Measurements from ENCODE around the gene NR3C1.
"Not testable (repeated sequence)": the region's sequence is repeated elsewhere in the genome, so short reads cannot be mapped to it uniquely, and the experiment has no call there.

Gene NR3C1

GRCh38 chr5:143329843-143330242 lies 73.6 kb downstream of the NR3C1 start:
- Mint-ChIP-seq H3K36me3 (ENCODE audit: low read depth) (peaks cover 8% of the 10 kb centered on the region), H3K4me3 (no peak overlapping the region), H3K27ac (no peak overlapping the region), H3K4me1 (no peaks in the 10 kb centered on the region), H3K27me3 (ENCODE audit: low read depth) (peaks cover 3% of the 10 kb centered on the region), H3K9me3 (peaks cover 13% of the 10 kb centered on the region)
- no peak for TF ChIP-seq CTCF (IDR thresholded peaks at IDR 0.05; ENCODE audit: unreplicated experiment in 3 of 3)

DNA sequence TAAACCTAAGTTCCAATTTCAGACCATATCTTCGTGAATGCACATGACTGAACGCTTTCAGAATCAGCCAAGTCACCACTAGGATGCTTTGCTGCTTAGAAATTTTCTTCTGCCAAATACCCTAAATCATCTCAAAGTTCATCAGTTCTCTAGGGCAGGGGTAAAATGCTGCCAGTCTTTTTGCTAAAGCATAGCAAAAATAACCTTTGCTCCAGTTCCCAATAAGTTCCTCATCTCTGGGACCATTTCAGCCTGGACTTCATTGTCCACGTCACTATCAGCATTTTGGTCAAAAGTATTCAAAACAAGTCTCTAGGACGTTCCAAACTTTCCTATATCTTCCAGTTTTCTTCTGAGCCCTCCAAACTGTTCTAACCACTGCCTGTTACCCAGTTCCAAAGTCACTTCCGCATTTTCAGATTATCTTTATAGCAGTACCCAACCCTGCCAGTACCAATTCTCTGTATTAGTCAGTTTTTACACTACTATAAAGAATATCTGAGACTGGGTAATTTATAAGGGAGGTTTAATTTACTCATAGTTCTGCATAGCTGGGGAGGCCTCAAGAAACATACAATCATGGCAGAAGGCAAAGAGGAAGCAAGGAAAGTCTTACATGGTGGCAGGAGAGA lies 74.8 kb downstream of the NR3C1 start:
- Mint-ChIP-seq H3K27me3 (ENCODE audit: low read depth) (peaks cover 3% of the 10 kb centered on the region), H3K36me3 (ENCODE audit: low read depth) (peaks cover 8% of the 10 kb centered on the region), H3K4me1 (no peaks in the 10 kb centered on the region), H3K4me3 (no peak overlapping the region), H3K9me3 (peaks cover 13% of the 10 kb centered on the region), H3K27ac (no peak overlapping the region)
- no peak for TF ChIP-seq CTCF (IDR thresholded peaks at IDR 0.05; ENCODE audit: unreplicated experiment in 3 of 3)

GRCh38 chr5:143325086-143325485 lies 78.4 kb downstream of the NR3C1 start:
- H3K27ac Mint-ChIP-seq; H3K27me3 Mint-ChIP-seq (ENCODE audit: low read depth); H3K4me3 Mint-ChIP-seq; H3K4me1 Mint-ChIP-seq: not testable (repeated sequence)
- H3K9me3 Mint-ChIP-seq: peaks cover 13% of the 10 kb centered on the region
- H3K36me3 Mint-ChIP-seq (ENCODE audit: low read depth): peaks cover 10% of the 10 kb centered on the region

DNA sequence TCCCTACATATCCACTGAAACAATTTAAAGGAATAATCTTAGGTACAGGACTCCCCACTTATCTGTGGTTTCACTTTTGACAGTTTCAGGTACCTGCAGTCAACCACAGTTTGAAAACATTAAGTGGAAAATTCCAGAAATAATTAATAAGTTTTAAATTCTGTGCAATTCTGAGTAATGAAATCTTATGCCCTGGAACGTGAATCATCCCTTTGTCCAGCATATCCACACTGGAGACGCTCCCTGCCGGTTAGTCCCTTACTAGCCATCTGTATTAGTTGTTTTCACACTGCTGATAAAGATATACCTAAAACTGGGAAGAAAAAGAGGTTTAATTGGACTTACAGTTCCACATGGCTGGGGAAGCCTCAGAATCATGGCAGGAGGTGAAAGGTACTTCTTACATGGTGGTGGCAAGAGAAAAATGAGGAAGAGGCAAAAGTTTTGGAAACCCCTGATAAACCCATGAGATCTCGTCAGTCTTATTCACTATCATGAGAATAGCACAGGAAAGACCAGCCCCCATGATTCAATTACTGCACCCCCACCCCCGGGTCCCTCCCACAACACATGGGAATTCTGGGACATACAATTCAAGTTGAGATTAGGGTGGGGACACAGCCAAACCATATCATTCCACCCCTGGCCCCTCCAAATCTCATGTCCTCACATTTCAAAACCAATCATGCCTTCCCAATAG lies 80.4 kb downstream of the NR3C1 start:
- not testable (repeated sequence) for H3K36me3 Mint-ChIP-seq (ENCODE audit: low read depth); H3K9me3 Mint-ChIP-seq; H3K27ac Mint-ChIP-seq; H3K4me1 Mint-ChIP-seq; H3K4me3 Mint-ChIP-seq; H3K27me3 Mint-ChIP-seq (ENCODE audit: low read depth)

DNA sequence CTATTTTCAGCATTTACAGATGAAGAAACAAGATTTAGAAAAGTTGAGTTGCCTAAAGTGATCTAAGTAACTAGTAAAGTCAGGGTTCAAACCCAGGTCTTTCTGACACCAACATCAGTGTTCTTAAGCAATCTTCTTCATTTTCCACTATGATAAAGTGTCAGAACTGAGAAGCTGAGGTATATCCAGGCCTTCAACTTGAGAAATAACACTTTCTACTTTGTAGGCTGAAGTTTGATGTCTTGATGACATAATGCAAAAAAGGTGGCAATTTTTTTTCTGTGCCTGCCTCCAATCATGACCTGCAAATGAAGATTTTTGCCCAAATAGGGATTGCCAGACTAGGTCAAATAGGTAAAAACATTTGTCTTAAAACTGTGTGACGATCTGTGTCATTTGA lies 81.3 kb downstream of the NR3C1 start:
- Mint-ChIP-seq H3K36me3 (ENCODE audit: low read depth) (peaks cover 6% of the 10 kb centered on the region), H3K4me1 (peaks cover 4% of the 10 kb centered on the region), H3K4me3 (no peak overlapping the region), H3K9me3 (peaks cover 4% of the 10 kb centered on the region), H3K27ac (no peak overlapping the region), H3K27me3 (ENCODE audit: low read depth) (peaks cover 2% of the 10 kb centered on the region)
- no peak for TF ChIP-seq CTCF (IDR thresholded peaks at IDR 0.05; ENCODE audit: unreplicated experiment in 3 of 3)

DNA sequence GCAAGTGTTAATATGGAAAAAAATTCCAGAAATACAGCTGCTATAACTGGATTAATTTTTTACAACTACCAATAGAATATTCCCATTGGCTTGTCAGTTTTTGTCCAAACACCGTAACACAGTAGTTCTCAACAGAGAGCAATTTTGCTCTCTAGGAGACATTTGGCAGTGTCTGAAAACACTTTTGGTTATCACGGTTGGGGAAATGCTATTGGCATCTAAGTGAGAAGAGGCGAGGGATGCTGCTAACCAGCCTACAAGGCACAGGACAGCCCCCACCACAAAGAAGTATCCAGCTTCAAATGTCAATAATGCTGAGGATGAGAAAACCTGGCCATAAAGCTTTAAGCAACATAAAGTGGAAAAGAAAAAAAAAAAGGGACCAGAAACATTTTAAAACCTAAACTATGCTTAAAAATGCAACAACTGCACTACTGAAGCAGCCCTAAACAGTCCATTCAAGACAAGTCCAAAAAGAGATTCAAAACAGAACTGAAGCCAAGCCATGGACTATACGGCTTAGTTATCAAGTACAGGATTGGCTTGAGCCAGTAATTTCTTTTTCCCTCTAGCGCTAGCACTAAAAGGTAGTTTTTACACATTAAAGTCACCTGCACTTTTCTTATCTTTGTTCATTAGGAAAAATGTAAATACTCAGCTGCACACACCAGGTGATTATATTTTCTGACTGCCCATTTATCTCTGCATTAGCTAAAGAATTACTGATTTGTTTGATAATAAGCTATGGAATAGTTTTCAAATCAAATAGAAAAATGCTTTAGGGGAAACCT lies 83.9 kb downstream of the NR3C1 start:
- Mint-ChIP-seq H3K27ac (no peak overlapping the region), H3K4me1 (peaks cover 7% of the 10 kb centered on the region), H3K4me3 (no peak overlapping the region), H3K27me3 (ENCODE audit: low read depth) (no peaks in the 10 kb centered on the region), H3K9me3 (no peaks in the 10 kb centered on the region), H3K36me3 (ENCODE audit: low read depth) (peaks cover 6% of the 10 kb centered on the region)
- no peak for TF ChIP-seq CTCF (IDR thresholded peaks at IDR 0.05; ENCODE audit: unreplicated experiment in 3 of 3)
